ENCODE measurements around the gene ZKSCAN5.
"Not testable (repeated sequence)": the region's sequence is repeated elsewhere in the genome, so short reads cannot be mapped to it uniquely, and the experiment has no call there.

Gene ZKSCAN5

GRCh38 chr7:99557196-99557607 lies 52.7 kb downstream of the ZKSCAN5 start:
- DNase-seq: no peak

GRCh38 chr7:99557940-99558305 lies 53.5 kb downstream of the ZKSCAN5 start:
- DNase-seq: no peak

GRCh38 chr7:99558306-99559174 lies 54.1 kb downstream of the ZKSCAN5 start, which contains the start of gene ZNF655:
Gene ZNF655, plus strand, starts transcription at chr7:99558642. Its CDS starts 1,918 bp downstream, at chr7:99560560.
- DNase-seq: peak; percentile 92 to 97 (median 96)

DNA sequence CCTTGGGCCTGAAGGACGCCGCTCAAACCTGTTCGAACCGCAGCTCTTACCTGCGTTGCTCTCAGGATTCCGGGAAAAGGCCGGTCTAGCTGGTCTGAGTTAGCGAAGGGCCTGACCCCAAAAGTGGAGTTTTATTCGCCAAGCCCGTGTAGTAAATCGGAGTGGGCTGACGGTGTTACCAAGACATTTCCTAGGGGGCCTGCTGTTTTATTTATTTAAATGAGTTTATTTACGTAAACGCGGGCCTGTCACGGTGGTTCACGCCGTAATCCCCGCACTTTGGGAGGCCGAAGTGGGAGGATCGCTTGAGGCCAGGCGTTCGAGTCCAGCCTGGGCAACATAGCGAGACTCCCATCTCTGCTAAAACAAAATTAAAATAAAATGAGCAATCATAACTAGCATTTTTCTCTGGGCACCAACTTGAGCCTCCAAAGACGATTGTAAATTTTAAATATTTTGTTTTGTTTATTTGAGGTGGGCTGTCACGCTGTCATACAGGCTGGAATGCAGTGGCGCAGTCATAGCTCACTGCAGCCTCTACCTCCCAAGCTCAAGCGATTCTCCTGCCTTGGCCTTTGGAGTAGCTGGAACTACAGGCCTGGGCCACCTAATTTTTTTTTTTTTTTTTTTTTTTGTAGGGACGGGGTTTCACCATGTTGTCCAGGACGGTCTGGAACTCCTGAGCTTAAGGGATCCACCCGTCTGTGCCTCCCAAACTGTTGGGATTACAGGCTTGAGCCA lies 54.9 kb downstream of the ZKSCAN5 start:
- peak in 1 of 3 experiments; percentile 26 for DNase-seq

GRCh38 chr7:99560834-99561736 lies 56.6 kb downstream of the ZKSCAN5 start:
- DNase-seq: no peak

GRCh38 chr7:99561737-99562051 lies 57.2 kb downstream of the ZKSCAN5 start:
- no peak for DNase-seq

- DNase-seq: no peak
Measured at GRCh38 chr7:99562114-99562784, 57.8 kb downstream of the ZKSCAN5 start.

DNA sequence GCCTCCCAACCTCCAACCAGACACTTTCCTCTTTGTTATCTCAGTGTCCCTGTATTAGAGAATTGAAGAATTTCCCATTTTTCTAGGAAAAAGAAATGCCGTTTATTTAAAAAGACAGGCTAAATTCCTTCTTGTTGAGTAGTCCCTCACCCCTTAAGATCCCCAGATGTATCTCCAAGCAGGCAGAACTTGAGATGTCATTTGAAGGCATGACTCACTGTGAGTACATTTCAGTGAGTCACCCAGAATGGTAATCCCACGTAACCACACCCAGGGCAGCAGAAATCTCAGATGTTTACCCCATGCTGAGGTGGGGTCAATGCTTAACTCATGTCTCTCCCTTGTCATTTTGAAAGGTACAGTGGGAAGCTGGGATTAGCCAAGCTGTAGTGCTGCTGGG lies 58.4 kb downstream of the ZKSCAN5 start:
- DNase-seq: no peak

GRCh38 chr7:99563650-99564049 lies 59.2 kb downstream of the ZKSCAN5 start:
- no peak for DNase-seq

GRCh38 chr7:99568770-99569169 lies 64.3 kb downstream of the ZKSCAN5 start:
- not testable (repeated sequence) for DNase-seq

- DNase-seq: no peak
Measured at GRCh38 chr7:99571768-99572167, 67.3 kb downstream of the ZKSCAN5 start.

DNA sequence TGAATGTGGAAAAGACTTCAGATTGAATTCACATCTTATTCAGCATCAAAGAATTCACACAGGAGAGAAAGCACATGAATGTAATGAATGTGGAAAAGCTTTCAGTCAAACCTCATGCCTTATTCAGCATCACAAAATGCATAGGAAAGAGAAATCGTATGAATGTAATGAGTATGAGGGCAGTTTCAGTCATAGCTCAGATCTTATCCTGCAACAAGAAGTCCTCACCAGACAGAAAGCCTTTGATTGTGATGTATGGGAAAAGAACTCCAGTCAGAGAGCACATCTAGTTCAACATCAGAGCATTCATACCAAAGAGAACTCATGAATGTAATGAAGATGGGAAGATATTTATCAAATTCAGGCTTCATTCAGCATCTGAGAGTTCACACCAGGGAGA lies 68.8 kb downstream of the ZKSCAN5 start:
- DNase-seq: no peak

- no peak for DNase-seq
Measured at GRCh38 chr7:99576251-99576650, 71.8 kb downstream of the ZKSCAN5 start.

- DNase-seq: no peak
Measured at GRCh38 chr7:99579281-99579955, 75.0 kb downstream of the ZKSCAN5 start.

DNA sequence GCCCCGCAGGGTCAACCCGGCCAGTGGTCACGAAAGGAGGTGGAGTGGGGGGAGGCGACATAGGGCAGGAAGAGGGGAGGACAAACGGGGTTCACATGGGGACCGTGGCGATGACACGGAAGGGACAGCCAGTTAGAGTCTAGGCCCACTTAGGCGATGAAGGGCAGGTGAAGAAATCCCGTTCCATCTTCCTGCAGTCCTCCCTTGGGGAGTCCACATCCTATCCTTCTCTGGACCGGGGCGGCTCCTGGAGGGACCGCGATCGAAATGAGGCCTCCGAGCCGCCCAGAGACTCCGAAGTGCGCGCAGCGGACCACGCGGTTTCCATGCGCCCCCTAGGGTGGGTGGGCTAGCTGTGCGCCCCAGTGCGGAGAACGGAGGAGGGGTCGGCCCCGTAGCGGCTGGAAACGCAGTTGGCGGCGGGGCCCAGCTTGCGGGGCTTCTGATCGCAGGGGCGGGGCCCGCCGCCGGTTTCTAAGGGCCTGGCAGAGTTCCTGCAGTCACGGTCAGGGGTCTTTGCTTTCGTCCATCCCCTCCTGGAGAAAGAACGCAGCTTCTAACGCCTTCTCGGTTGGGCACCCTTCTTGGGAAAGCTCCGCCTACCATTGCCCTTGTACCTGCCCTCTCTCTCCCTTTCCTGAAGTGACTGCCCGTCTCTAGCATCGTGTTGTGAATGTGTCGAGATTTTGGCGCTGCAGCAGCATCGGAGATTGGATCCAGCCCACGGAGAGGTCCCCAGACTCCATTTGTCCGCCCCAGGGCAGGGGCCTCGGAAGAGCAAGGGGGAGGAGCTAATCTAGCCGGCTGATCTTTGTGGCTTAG lies 75.7 kb downstream of the ZKSCAN5 start:
- peak; percentile 44 to 89 (median 80) for DNase-seq

- DNase-seq: not testable (repeated sequence)
Measured at GRCh38 chr7:99580778-99581332, 76.4 kb downstream of the ZKSCAN5 start.

Data from NCI-H1417 (cell line).